HG02970 (cell line): ENCODE results near the gene GRB7.
"Not testable (repeated sequence)": the region's sequence is repeated elsewhere in the genome, so short reads cannot be mapped to it uniquely, and the experiment has no call there.

Experiments
- ATAC-seq: cut with Tn5 transposase; IDR thresholded peaks from one replicate; pipeline ENCODE4 v1.9.1; 2021; ENCODE audit warnings: mild to moderate bottlenecking, moderate library complexity, moderate number of reproducible peaks; ENCODE audit not compliant: unreplicated experiment, low FRiP score

Gene GRB7

DNA sequence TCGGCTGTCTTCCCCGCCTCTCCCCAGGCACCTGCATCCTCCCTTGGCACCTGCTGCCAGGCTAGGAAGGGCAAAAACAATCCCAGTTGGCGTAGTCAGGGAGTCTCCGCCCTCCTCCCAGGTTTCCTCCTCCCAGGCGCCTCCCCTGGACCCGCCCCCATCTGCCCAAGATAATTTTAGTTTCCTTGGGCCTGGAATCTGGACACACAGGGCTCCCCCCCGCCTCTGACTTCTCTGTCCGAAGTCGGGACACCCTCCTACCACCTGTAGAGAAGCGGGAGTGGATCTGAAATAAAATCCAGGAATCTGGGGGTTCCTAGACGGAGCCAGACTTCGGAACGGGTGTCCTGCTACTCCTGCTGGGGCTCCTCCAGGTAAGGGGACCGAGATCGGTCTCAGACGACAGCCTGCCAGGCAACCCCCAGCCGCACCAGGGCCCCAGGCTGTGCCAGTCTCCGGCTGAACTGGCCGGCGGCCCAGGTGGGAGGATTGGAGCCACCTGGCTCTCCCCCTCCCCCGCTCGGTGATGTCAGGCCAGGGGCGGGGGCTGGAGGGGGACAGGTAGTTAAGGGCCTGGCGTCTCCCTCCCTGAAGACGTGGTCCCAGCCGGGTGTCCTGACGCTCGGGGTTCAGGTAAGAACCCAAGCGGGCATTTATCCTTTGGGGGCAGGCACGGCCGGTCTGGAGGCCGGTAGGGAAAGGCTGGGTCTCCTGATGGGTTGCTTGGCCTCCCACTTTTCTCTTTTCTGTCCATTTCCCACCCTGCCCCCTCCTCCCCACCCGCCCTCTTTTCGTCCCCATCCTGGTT is at the start of gene GRB7:
TSS of gene GRB7 (plus strand) at position 179 of the 808 bp plus-strand sequence. CDS start 4,364 bp downstream, outside the sequence.
- ATAC-seq, result no peak

DNA sequence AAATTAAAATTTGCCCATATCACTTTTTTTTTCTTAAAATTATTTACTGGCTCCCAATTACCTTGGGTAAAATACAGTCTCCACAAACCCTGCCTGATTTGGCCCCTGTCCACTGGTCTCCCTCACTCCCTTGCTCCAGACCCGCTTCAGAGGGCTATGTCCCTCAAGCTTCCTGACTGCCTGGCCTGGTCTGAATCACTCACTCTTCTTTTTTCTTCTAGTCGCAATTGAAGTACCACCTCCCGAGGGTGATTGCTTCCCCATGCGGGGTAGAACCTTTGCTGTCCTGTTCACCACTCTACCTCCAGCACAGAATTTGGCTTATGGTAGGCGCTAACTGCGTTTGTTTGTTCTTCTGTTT is 49.3 kb upstream of the GRB7 start:
- ATAC-seq, result no peak

DNA sequence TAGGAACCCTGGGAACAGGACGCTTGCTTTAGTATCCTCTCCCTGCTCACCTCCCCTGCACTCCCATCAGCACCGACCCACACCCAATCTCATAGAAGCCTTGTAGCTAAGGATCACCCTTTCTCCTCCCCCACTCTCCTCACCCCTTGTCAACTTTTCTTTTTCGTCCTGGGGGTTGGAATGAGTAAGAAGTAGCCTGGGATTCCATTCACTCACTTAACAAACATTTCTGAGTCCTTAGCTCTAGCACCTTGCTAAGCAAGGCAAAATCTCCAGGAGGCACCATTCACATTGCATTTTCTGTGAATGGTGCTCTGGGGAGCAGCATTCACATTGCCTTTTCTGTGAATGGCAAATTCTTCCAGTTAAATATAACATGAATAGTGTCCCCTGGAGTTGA is 48.8 kb upstream of the GRB7 start:
- no peak for ATAC-seq

DNA sequence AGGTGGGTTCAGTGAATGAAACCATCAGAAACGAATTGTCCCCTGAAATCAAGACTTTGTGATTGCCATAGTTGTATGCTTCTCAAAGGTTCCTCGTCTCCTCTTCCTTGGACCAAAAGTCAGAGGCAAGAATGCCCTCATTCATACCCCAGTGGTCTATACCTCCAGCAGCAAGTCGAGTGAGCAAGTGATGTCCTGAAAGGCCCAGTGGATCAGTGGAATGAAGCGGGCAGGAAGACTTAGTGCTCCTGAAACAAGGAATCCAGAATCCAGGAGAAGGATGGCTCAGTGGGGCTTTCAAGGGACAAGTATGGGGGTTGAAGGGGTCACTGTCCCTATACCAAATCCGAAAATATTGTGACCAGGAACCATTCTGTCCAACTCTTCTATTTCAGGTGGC is 43.1 kb upstream of the GRB7 start:
- ATAC-seq, result no peak

DNA sequence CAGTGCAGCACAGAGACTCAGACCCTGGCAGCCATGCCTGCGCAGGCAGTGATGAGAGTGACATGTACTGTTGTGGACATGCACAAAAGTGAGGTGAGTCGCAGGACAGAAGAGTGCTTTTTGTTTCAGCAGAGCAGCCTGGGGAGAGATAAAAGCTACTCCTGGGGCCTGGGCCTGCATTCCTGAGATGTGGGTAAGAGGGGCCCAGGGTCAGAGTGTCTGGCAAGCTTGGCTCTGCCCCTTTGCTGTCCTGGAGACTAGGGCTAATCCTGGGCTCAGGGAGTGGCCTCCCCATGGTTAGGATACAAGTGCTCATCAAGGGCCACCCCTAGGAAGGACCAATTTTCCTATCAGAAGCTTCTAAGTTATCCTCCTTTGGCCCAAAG is 42.7 kb upstream of the GRB7 start:
- no peak for ATAC-seq

DNA sequence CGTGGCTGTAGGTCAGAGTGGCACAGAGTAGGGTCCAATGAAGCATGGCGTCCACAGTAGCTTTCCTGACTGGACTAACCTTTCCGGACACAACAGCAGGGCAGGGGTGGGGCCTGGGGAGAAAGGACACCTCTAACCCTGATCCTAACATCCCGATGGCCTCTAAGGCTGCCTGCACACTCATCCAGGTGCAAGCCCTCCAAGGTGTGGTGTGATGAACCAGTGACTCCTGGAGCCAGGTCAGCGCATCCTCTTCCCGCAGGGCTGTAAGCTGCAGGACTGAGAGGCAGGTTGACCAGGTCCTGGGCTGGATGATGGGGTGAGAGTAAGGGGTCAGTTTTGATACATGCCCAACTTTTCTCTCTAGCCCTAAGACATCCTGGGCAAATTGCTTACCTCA is 41.0 kb upstream of the GRB7 start:
- no peak for ATAC-seq

DNA sequence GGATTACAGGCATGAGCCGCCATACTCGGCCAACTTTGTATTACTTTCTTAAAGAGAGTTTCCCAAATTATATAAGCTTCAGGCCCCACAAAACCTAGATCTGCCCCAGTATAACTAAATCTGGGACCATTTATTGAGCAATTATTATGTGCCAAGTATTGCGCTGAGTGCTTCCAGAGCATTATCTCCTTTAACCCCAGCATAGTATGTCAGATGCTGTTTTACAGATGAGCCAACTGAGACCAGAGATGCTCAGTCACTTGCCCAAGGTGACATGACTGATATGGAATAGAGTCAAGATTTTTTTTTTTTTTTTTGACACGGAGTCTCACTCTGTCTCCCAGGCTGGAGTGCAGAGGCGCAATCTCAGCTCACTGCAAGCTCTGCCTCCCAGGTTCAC is 39.8 kb upstream of the GRB7 start:
- no peak for ATAC-seq

DNA sequence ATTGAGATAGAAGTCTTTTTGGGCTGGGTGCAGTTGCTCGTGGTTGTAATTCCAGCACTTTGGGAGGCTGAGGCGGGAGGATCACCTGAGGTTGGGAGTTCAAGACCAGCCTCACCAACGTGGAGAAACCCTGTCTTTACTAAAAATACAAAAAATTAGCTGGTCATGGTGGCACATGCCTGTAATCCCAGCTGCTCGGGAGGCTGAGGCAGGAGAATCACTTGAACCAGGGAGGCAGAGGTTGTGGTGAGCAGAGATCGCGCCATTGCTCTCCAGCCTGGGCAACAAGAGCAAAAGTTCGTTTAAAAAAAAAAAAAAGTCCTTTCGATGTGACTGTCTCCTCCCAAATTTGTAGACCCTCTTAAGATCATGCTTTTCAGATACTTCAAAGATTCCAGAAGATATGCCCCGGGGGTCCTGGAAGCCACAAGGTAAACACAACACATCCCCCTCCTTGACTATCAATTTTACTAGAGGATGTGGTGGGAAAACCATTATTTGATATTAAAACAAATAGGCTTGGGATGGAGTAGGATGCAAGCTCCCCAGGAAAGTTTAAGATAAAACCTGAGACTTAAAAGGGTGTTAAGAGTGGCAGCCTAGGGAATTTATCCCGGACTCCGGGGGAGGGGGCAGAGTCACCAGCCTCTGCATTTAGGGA is 38.5 kb upstream of the GRB7 start:
- not testable (repeated sequence) for ATAC-seq

DNA sequence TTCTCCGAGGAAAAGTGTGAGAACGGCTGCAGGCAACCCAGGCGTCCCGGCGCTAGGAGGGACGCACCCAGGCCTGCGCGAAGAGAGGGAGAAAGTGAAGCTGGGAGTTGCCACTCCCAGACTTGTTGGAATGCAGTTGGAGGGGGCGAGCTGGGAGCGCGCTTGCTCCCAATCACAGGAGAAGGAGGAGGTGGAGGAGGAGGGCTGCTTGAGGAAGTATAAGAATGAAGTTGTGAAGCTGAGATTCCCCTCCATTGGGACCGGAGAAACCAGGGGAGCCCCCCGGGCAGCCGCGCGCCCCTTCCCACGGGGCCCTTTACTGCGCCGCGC is 38.0 kb upstream of the GRB7 start, which contains the start of gene ERBB2:
TSS of gene ERBB2 (plus strand) at position 247 of the 330 bp plus-strand sequence. CDS start 175 bp downstream, outside the sequence.
- ATAC-seq, result no peak

DNA sequence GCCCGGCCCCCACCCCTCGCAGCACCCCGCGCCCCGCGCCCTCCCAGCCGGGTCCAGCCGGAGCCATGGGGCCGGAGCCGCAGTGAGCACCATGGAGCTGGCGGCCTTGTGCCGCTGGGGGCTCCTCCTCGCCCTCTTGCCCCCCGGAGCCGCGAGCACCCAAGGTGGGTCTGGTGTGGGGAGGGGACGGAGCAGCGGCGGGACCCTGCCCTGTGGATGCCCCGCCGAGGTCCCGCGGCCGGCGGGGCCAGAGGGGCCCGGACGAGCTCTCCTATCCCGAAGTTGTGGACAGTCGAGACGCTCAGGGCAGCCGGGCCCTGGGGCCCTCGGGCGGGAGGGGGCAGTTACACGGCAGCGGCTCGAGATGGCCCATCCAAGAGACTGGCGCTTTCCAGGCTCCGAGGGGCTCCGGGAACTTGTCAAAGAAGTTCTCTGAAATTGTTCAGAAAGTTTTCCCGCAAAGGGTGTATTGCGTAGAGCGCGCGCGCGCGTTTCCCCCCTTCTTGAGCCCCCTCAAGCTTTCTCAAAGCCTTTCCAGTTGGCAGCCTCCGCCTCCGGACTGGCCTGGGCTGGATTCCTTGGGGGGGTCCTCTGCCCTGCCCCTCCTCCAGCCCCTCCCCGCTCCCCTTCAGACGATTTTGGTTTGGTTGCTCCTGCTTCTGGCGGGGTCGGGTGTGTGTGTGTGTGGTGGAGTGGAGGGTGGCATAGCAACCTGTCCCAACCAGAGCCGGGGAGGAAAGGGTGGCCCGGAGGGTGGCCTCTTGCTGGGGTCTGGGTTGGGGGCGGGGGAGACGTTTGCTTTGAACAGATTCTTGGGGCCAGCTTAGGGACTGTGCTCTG is 37.4 kb upstream of the GRB7 start:
- ATAC-seq, result no peak

DNA sequence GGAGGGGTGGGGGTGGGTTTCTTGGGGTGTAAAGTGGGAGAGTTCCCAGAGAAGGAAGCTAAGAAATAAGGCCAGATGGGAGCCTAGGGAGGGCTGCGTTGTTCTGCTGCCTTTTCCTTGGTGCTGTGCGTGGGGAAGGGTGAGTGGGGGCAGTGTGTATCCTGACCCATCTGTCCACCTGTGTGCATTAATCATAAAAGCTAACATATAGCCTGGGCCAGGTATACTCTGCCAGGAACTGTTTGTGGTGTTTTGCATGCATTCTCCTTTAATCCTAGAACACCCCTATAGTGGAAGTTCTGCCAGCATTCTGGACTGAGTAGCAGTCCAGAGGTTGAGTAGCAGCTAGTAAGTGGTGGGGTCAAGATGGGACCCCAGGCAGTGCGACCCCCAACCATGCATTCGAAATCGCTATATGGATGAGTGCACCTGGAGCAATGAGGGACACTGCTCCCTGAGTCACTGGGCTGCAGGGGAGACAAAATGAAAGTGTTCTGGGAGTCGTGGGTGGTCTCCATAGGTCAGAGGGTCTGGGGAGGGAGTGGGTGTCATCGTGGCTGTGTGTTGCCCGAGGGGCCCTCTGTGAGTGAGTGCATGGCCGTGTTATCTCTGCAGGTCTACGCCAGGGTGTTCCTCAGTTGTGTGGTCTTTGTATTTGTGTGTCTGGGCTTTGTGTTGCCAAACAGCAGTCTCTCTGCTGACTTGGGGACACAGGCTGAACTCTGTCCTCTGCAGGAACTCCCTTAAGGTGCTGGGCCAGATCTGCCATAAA is 36.5 kb upstream of the GRB7 start:
- no peak for ATAC-seq

DNA sequence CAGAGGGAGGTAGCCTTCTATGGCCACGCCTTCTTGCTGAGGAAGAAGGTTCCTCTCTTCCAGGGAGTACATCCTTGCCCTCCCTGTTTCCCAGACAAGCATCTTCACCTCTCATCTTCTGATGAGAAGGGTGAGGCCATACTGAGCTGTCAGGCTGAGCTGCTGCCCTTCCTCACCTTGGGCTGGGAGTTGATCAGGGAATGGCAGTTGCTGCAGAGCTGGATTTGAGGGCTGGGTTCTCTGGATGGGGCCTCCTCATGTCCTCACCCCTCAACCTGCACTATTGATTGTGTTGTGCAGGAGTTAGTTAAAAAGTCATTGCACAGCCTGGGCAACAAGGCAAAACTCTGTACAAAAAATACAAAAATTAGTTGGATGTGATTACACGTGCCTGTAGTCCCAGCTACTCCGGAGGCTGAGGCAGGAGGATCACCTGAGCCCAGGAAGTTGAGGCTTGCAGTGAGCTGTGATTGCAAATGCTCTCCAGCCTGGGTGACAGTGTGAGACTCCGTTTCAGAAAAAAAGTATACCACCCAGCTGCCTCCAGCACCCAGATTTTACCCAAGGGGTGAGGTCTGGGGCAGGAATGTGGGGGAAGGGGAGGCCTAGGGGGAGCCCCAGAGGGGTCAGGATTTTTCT is 35.8 kb upstream of the GRB7 start:
- no peak for ATAC-seq

DNA sequence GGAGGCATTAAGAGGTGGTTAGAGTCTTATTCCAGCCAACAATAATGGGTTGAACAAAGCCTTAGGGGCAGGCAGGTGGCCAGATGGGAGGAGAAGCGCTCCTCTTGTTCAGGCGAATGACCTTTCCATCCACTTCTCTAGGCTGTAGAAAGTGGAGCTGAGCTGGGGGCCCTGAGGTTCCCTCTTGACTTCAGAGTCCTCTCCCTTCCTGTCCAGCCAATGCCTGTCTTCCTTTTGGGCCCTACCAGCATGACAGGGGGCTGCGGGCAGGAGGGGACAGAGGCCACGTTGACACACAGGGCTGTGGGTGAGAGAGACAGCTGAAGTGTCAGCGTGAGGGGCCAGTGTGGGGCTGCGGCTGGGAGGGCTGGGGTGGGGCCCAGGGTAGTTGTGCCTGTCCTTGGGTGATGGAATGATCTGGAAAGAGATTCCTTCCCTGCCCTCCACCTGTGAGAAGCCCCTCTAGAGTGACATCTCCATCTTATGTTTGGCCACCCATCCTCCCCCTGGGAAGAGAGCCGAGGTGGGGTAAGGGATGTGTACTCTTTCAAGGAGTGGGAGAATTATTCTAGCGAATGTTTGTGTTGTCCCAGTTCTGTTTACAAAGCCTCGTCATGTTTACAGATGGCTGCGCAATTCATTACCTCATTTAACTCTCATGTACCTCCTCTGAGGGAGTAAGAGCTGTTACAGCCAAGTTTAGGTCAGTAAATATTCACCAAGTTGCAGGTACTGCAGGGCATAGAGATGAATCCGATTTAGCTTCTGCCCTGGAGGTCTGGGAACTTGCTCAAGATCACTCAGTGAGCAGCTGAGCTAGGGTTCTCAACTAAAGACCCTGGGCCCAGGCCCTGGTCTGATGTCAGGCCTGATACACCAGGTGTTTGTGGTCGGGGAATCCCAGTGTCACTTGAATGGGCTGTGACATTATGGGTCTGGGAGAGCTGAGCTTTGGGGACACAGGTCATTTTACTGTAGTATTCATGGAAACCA is 34.5 kb upstream of the GRB7 start:
- no peak for ATAC-seq

DNA sequence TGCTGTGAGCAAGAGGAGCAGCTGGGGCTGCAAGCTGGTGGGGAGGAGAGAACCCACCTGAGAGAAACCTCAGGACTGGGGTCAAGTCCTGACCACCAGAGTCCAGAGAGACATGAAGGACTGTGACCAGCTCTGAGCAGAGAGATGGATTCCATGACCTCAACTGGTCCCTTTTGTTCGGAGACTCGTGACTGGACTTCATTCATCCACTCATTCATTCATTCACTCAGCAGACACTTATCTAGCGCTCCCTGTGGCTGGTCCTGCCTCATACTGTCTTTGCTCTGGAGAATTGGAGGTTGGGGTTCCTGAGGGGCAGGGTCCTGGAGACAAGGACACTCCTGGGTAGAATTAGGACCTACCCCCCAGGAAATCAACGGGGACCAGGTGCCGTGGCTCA is 33.8 kb upstream of the GRB7 start:
- ATAC-seq, result no peak

DNA sequence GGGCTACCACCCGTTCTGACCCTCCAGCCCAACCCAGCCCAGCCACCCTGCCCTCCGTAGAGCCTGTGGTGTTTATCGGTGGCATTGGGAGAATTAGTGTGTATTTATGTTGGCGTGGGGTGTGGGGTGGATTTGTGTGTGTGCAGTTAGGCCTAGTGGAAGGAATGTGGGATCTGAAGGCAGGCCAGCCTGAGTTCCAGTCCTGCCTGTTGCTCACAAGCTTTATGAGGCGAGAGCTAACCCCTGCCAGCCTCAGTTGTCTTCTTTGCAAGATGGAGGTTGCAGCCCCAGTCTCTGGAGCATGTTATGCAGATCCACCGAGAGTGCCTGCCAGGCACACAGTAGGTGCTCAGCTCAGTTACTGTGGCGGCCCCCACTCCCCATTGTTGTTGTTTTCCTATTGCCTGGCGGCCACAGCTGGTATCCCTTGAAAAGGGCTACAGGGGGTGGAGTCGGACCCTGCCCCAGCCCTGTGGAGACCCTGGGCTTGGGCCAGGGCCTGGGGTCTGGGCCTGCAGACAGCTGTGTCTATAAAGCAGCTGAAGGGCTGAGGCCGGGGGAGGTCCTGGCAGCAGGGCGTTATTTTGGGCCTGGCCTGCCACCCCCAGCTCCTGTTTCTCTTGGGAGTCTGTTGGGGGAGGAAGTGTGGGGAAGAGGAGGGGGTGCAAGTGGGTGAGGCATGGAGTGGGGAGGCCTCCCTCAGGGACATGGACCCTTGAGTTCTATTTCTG is 32.8 kb upstream of the GRB7 start:
- no peak for ATAC-seq

DNA sequence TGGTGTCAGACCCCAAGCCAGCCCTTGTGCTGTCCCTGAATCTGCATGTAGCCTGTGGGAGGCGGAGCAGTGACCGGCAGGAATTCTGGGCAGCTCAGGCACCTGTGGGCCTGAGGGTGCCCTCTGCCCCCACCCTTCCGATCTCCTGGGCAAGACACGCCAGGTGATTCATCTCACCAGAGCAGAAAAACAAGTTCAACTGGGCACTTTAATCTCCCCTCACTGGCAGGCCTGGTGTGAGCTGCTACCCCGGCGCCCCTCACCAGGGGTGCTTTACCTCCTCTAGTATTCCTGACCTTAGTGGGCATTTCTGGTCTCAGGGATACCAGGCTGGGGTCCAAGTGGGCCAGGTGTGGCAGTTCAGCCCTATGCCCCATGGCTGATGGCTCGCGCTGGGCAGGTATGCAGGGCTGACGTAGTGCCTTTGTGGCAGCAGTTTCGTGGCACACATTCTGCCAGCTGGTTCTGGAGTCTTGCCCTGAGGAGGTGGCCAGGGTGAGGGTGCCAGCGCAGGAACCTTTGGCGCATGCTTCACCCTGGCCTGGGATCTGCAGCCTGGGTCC is 31.9 kb upstream of the GRB7 start:
- ATAC-seq, result no peak

DNA sequence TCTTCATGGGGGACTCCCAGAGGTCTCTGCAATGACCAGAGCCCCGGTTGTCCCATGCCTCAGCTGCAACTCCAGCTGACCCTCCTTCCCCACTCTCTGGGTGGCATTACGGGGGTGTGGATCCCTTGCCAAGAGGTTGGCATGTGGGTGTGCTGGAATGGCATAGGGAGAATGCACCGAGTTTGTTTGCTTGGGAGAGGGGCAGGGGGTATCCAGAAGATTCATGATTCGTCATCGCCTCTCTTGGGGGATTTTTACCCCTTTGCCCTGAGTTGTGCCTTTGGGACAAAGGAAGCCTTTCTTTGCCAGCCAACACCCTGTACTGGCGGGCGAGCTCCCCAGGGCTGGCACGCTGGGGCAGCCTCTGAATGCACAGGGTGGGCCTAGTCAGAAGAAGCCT is 31.4 kb upstream of the GRB7 start:
- ATAC-seq, result no peak

DNA sequence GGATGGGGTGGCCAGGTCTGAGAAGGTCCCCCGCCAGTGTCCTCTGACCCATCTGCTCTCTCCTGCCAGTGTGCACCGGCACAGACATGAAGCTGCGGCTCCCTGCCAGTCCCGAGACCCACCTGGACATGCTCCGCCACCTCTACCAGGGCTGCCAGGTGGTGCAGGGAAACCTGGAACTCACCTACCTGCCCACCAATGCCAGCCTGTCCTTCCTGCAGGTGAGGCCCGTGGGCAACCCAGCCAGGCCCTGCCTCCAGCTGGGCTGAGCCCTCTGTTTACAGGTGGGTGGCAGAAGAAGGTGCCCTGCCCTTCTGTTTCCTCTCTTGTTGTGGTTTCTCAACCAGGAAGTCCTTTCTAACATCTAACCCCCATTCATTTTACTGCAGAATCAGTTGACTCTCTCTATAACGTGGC is 30.8 kb upstream of the GRB7 start:
- no peak for ATAC-seq
